ENCODE measurements around the gene FCRL6. TPM values are rescaled to one million over a fixed set of nuclear protein-coding genes. Genes with fewer than 3 reads are reported as not detected.

FCRL6 gene
- total and polyA plus RNA-seq, 2 of the 13 experiments (the other 11 are each of a cell fraction or from before 2014, with no cell fraction given) = not detected

- TF ChIP-seq HNF1A (IDR thresholded peaks at IDR 0.05; ENCODE audit: low read depth) (no peak), HNF1A (CRISPR knock-in tag; IDR thresholded peaks at IDR 0.05; ENCODE audit: borderline replicate concordance) (no peak), LCORL (IDR thresholded peaks at IDR 0.05) (no peak), LCORL (CRISPR knock-in tag; IDR thresholded peaks at IDR 0.05) (no peak), ZNF343 (CRISPR knock-in tag; IDR thresholded peaks at IDR 0.05) (no peak), ZNF816 (CRISPR knock-in tag; IDR thresholded peaks at IDR 0.05; ENCODE audit: borderline replicate concordance) (no peak), ZSCAN30 (CRISPR knock-in tag; IDR thresholded peaks at IDR 0.05) (no peak), PRDM10 (CRISPR knock-in tag; IDR thresholded peaks at IDR 0.05; ENCODE audit: low read depth) (no peak), KDM5B (CRISPR knock-in tag; IDR thresholded peaks at IDR 0.05; ENCODE audit: borderline replicate concordance) (no peak), IRX3 (CRISPR knock-in tag; IDR thresholded peaks at IDR 0.05; ENCODE audit: borderline replicate concordance, low read depth) (no peak)
Observed at GRCh38 chr1:159779403-159779851, 22.7 kb upstream of the FCRL6 start (continued).

Measured in HepG2 (cell line).